Hindlimb muscle (tissue), 1 donor: ENCODE measurements around the gene PARP8. TPM values are rescaled to one million over a fixed set of nuclear protein-coding genes. Genes with fewer than 3 reads are reported as not detected.
A peak's percentile ranks its signal among the peaks of the same experiment; 100 is the strongest.
"Not testable (repeated sequence)": the region's sequence is repeated elsewhere in the genome, so short reads cannot be mapped to it uniquely, and the experiment has no call there.

Source experiments
- DNase-seq: peaks from one replicate; pipeline ENCODE4 v3.0.0-alpha.2; 2013
- polyA plus RNA-seq: library from polyadenylated mRNA; unstranded; fragments of 120-200 nt; gene quantifications from one replicate; pipeline ENCODE4 v1.2.1, GENCODE V29; 2013; ENCODE audit not compliant: insufficient read length

Gene PARP8
- 13.2 TPM for polyA plus RNA-seq

GRCh38 chr5:50666261-50667022 is at the start of gene PARP8:
TSS of gene PARP8 (plus strand) at chr5:50666637. CDS start at chr5:50667096, 459 bp downstream.
- peak; percentile 55 for DNase-seq

- DNase-seq: no peak
Measured at GRCh38 chr5:50623666-50624065, 42.8 kb upstream of the PARP8 start.

- DNase-seq: not testable (repeated sequence)
Measured at GRCh38 chr5:50634866-50635265, 31.6 kb upstream of the PARP8 start.

- not testable (repeated sequence) for DNase-seq
Measured at GRCh38 chr5:50637576-50637975, 28.9 kb upstream of the PARP8 start.

- DNase-seq: no peak
Measured at GRCh38 chr5:50646591-50646990, 19.8 kb upstream of the PARP8 start.

GRCh38 chr5:50647726-50648125 is 18.7 kb upstream of the PARP8 start:
- no peak for DNase-seq

GRCh38 chr5:50653946-50654345 is 12.5 kb upstream of the PARP8 start:
- DNase-seq: no peak

- DNase-seq: no peak
Measured at GRCh38 chr5:50655067-50655809, 11.2 kb upstream of the PARP8 start.

GRCh38 chr5:50655810-50656205 is 10.6 kb upstream of the PARP8 start:
- no peak for DNase-seq

GRCh38 chr5:50657044-50657443 is 9.4 kb upstream of the PARP8 start:
- DNase-seq: no peak

- DNase-seq: no peak
Measured at GRCh38 chr5:50658246-50658645, 8.2 kb upstream of the PARP8 start.

- DNase-seq: no peak
Measured at GRCh38 chr5:50663636-50664035, 2.8 kb upstream of the PARP8 start.

- no peak for DNase-seq
Measured at GRCh38 chr5:50665091-50665490, 1.3 kb upstream of the PARP8 start.

- not testable (repeated sequence) for DNase-seq
Measured at GRCh38 chr5:50665761-50666202, 655 bp upstream of the PARP8 start.

GRCh38 chr5:50667023-50667652 is 701 bp downstream of the PARP8 start:
- DNase-seq: peak; percentile 37

- DNase-seq: peak; percentile 69
Measured at GRCh38 chr5:50667653-50668595, 1.5 kb downstream of the PARP8 start.

- DNase-seq: not testable (repeated sequence)
Measured at GRCh38 chr5:50668636-50669035, 2.2 kb downstream of the PARP8 start.

GRCh38 chr5:50672663-50673062 is 6.2 kb downstream of the PARP8 start:
- DNase-seq: no peak

- DNase-seq: not testable (repeated sequence)
Measured at GRCh38 chr5:50673444-50673843, 7.0 kb downstream of the PARP8 start.

- no peak for DNase-seq
Measured at GRCh38 chr5:50675385-50675784, 8.9 kb downstream of the PARP8 start.

- not testable (repeated sequence) for DNase-seq
Measured at GRCh38 chr5:50679554-50679953, 13.1 kb downstream of the PARP8 start.

GRCh38 chr5:50684721-50685120 is 18.3 kb downstream of the PARP8 start:
- DNase-seq: no peak
